Ectodermal cell (in vitro differentiated cells): Measurements from ENCODE around the gene TEX54.
A peak's percentile ranks its signal among the peaks of the same experiment; 100 is the strongest.
"Not testable (repeated sequence)": the region's sequence is repeated elsewhere in the genome, so short reads cannot be mapped to it uniquely, and the experiment has no call there.

Experiments
- H3K27ac ChIP-seq: 2 replicates; pipeline ENCODE4 v1.7.0; 2013; ENCODE audit warnings: mild to moderate bottlenecking, low read depth, low read length; ENCODE audit not compliant: insufficient read depth, poor library complexity, severe bottlenecking
- H3K27me3 ChIP-seq: 2 replicates; pipeline ENCODE4 v1.7.0; 2013; ENCODE audit warnings: mild to moderate bottlenecking, low read length; ENCODE audit not compliant: insufficient read depth, control insufficient read depth, poor library complexity, severe bottlenecking
- H3K36me3 ChIP-seq: one replicate; pipeline ENCODE4 v1.7.0; 2013; ENCODE audit warnings: low read length; ENCODE audit not compliant: control insufficient read depth, insufficient read depth
- H3K4me1 ChIP-seq: one replicate; pipeline ENCODE4 v1.7.0; 2013; ENCODE audit warnings: low read length; ENCODE audit not compliant: control insufficient read depth, insufficient read depth
- H3K4me3 ChIP-seq: 2 replicates; pipeline ENCODE4 v1.7.0; 2013; ENCODE audit warnings: low read depth, low read length, control low read depth; ENCODE audit not compliant: insufficient read depth
- H3K9me3 ChIP-seq: 2 replicates; pipeline ENCODE4 v1.7.0; 2013; ENCODE audit warnings: mild to moderate bottlenecking, low read length, moderate library complexity; ENCODE audit not compliant: control insufficient read depth
- WGBS, 2 experiments: methylation state at CpG; one replicate each; pipeline ENCODE4 v1.1.7; 2013; ENCODE audit warnings: missing lambda C conversion rate in 2 of 2; 5-methylcytosine and 5-hydroxymethylcytosine counted together

Gene TEX54

DNA sequence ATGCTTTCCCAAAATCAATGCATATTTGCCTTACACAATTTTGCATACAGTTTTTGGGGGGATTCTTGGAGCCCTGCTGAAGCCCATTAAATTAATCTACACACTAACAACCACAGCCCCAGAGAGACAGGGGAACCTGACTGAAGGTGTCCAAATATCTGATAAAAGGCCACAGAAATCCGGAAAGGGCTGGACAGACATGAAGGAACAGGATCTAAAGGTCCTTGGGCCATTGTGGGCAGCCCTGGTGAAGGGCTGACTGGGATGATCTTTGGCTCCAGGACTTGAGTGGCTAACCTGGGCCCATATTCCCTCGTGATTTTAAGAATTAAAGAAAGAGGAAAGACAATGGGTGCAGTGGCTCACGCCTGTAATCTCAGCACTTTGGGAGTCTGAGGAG is 13.5 kb upstream of the TEX54 start:
- WGBS, 2 experiments = 90 to 91% methylated on average over 3 of the region's 3 CpGs
- Histone ChIP-seq H3K36me3 (no peaks in the 10 kb centered on the region), H3K27me3 (no peaks in the 10 kb centered on the region), H3K9me3 (no peaks in the 10 kb centered on the region), H3K4me1 (peaks cover 9% of the 10 kb centered on the region), H3K27ac (no peak overlapping the region), H3K4me3 (no peak overlapping the region)

GRCh38 chr11:62844154-62844553 is 11.5 kb upstream of the TEX54 start:
- no peaks in the 10 kb centered on the region for H3K27me3 ChIP-seq
- H3K9me3 ChIP-seq = no peaks in the 10 kb centered on the region
- no peak overlapping the region for H3K4me3 ChIP-seq
- H3K4me1 ChIP-seq = peaks cover 12% of the 10 kb centered on the region
- 94 to 95% methylated on average over 3 of the region's 3 CpGs for WGBS, 2 experiments
- no peak overlapping the region for H3K27ac ChIP-seq
- H3K36me3 ChIP-seq = no peaks in the 10 kb centered on the region

DNA sequence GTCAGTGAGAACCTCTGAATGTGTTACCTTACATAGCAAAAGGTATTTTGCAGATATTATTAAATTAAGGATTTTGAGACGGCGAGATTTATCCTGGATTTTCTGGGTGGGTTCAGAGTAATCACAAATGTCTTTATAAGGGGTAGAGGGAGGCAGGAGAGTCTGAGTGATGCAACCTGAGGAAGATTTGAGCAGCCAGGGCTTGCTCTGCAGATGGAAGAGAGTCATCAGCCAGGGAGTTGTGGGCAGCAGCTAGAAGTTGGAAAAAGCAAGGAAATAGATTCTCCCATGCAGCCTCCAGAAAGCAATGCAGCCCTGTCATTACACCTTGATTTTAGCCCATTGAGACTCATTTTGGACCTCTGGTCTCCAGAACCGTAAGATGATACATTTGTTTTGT is 10.8 kb upstream of the TEX54 start:
- peaks cover 12% of the 10 kb centered on the region for H3K4me1 ChIP-seq
- H3K27ac ChIP-seq = no peak overlapping the region
- WGBS, 2 experiments = 96 to 98% methylated on average over 3 of the region's 3 CpGs
- H3K27me3 ChIP-seq = no peaks in the 10 kb centered on the region
- no peaks in the 10 kb centered on the region for H3K9me3 ChIP-seq
- no peaks in the 10 kb centered on the region for H3K36me3 ChIP-seq
- H3K4me3 ChIP-seq = no peak overlapping the region

DNA sequence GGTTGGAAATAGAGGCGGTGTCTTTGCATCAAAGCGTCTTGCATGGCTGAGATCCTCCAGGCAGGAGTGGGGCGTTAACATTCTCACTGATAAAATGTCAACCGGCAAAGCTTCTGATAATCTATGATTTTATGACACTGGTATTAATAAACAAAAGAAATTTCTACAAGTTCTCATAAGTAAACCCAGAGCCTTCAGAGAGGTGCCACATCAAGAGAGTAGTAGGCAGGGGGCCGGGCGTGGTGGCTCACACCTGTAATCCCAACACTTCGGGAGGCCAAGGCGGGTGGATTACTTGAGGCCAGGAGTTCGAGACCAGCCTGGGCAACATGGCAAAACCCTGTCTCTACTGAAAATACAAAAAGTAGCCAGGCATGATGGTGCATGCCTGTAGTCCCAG is 10.2 kb upstream of the TEX54 start:
- H3K36me3 ChIP-seq, H3K9me3 ChIP-seq, H3K27me3 ChIP-seq: not testable (repeated sequence)
- WGBS, 2 experiments = 86 to 90% methylated on average over 8 to 9 of the region's 9 CpGs
- H3K4me1 ChIP-seq = peaks cover 12% of the 10 kb centered on the region
- peak overlapping the region; percentile 96 for H3K27ac ChIP-seq
- peak overlapping the region; percentile 16 for H3K4me3 ChIP-seq

- WGBS, 2 experiments = 6% methylated on average over 30 of the region's 30 CpGs
- peaks cover 12% of the 10 kb centered on the region for H3K4me1 ChIP-seq
- peak overlapping the region; percentile 96 for H3K27ac ChIP-seq
- no peaks in the 10 kb centered on the region for H3K9me3 ChIP-seq
- no peaks in the 10 kb centered on the region for H3K36me3 ChIP-seq
- peak overlapping the region; percentile 37 for H3K4me3 ChIP-seq
- no peaks in the 10 kb centered on the region for H3K27me3 ChIP-seq
These were observed 9.6 kb upstream of the TEX54 start for GRCh38 chr11:62842171-62842741.

DNA sequence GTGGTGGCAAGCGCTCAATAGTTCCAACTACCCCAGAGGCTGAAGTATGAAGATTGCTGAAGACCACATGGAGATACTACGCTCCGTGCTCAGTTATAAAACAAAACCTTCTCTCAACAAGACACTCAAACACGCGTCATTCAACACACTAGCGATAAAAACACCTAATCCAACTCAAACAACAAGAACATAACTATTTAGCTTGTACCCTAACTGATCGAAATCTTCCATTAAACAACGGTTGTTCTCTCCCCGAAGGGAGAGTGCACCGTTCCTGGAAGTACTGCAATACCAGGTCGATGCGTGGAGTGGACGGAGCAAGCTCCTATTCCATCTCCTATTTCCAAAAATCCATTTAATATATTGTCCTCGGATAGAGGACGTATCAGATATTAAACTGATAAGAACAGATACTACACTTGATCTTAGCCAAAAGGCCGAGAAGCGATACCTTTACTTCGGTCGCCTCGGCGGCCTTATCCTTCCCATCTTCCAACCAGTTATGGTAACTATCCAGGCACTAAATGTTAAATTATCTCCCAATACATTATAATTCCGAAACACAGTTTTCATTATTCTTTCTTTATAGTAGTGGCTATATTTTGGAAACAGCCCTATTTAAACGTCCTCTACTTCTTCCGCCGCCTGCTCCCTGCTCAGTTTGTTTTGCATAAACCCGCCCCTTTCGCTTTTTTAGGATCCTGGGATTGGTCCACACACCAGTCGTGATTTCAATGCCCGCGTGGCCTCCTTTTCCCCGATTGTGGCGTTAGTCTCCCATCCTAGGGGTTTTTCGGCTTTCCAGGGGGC is 8.9 kb upstream of the TEX54 start:
- H3K27me3 ChIP-seq = no peaks in the 10 kb centered on the region

GRCh38 chr11:62840721-62841360 is 8.2 kb upstream of the TEX54 start:
- peaks cover 12% of the 10 kb centered on the region for H3K4me1 ChIP-seq
- 4% methylated on average over 41 of the region's 41 CpGs for WGBS, 2 experiments
- H3K4me3 ChIP-seq = peak overlapping the region; percentile 85

More for the DNA sequence above, 8.9 kb upstream of the TEX54 start:
- Histone ChIP-seq H3K4me1 (peaks cover 12% of the 10 kb centered on the region), H3K9me3 (no peaks in the 10 kb centered on the region), H3K27ac (peak overlapping the region; percentile 96), H3K4me3 (peak overlapping the region; percentile 37), H3K36me3 (no peaks in the 10 kb centered on the region)
- WGBS, 2 experiments = 0% methylated on average over 32 to 33 of the region's 33 CpGs

DNA sequence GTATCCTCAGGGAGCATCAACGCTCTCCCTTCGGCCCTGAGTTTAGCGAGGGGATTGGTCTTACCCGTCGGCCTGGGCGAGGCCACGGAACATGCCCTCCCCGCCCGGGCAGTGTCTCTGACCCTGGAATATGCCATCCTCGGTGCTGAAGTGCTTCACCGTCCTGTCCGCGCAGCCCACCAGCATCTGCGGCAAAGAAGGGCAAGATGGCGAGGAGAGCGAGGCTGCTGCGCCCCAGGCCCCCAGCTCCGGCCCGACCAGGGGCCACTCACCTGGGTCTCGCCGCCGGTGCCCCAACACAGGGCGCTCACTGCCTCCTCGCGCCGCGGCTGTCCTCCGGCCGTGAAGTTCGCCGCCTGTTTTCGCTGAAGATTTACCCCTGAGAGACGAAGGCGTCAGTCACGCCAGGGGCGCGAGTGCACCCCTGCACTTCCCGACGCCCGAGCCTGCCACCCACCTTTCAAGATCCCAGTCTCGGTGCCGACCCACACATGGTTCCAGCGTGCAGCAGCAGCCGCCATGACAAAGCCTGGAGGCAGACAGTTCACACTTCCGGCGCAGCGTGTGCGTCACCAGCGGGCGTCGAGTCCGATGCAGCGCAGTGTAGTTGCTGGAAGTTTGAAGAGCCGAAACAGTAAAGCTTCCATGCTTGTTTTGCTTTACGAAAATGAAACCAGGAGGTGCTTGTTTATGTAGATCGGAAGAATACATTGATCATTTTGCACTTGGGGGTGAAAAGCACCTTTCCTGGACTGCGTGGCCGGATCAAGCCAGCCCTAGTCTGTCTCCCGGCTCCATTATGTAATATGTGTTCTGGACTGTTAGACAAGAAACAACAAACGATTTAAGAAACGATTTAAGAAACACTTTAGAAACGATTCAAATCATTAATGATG is 6.7 kb upstream of the TEX54 start, which contains the start of gene WDR74:
TSS of gene WDR74 (minus strand) at position 541 of the 896 bp plus-strand sequence. CDS start at position 521, 20 bp downstream.
- WGBS, 2 experiments = 0 to 1% methylated on average over 61 to 62 of the region's 62 CpGs
- no peaks in the 10 kb centered on the region for H3K9me3 ChIP-seq

More at GRCh38 chr11:62840721-62841360, 8.2 kb upstream of the TEX54 start:
- not testable (repeated sequence) for H3K36me3 ChIP-seq, H3K9me3 ChIP-seq, H3K27me3 ChIP-seq
- H3K27ac ChIP-seq = peak overlapping the region; percentile 96

GRCh38 chr11:62835336-62835735 is 2.7 kb upstream of the TEX54 start:
- H3K27ac ChIP-seq = no peak overlapping the region
- 90 to 93% methylated on average over 8 of the region's 8 CpGs for WGBS, 2 experiments
- no peak overlapping the region for H3K4me3 ChIP-seq
- peaks cover 9% of the 10 kb centered on the region for H3K4me1 ChIP-seq
- H3K36me3 ChIP-seq = peaks cover 15% of the 10 kb centered on the region
- H3K9me3 ChIP-seq = no peaks in the 10 kb centered on the region
- H3K27me3 ChIP-seq = no peaks in the 10 kb centered on the region

More for the DNA sequence above, 6.7 kb upstream of the TEX54 start, which contains the start of gene WDR74:
- peaks cover 12% of the 10 kb centered on the region for H3K4me1 ChIP-seq
- H3K4me3 ChIP-seq = peak within 1 kb of the TSS; percentile 85
- peak within 1 kb of the TSS; percentile 96 for H3K27ac ChIP-seq
- H3K27me3 ChIP-seq = no peaks in the 10 kb centered on the region
- peaks cover 15% of the 10 kb centered on the region for H3K36me3 ChIP-seq
